ENCODE results near the gene PPP3CA.

PPP3CA gene

DNA sequence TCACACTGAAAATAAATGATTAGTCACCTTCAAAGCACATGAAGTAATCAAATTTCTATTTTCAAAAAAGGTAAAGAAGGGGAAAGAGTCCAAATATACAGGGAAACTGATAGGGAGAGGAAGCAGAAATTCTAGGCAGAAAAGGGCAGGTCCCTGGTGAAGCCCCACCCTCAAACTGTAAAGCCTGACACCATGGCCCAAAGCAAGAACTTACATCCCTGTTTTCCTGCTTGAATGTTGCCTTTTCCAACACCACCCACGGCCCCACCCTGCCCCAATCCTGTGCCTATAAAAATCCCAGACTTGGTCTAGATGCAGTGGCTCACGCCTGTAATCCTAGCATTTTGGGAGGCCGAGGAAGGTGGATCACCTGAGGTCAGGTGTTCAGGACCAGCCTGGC, 361.8 kb downstream of the PPP3CA start:
- no peak for FAIRE-seq

DNA sequence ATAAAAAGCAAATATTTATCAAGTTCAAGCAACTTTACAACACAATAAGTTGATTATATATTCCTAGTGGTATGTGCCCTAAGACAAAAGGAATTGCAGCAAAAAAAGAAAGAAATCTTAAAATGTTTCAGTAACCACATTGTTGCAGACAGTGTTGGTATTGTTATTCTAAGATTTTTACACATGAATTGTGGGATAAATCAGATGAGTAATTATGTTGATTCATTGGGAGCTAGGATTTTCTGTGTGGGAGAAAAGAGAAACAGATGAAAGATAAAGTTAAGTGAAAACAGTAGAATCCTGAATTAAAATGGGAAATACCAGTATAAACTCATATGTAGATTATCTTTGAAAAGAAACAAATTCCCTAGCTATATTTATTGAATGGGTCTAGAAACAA, 362.4 kb downstream of the PPP3CA start:
- no peak for FAIRE-seq

DNA sequence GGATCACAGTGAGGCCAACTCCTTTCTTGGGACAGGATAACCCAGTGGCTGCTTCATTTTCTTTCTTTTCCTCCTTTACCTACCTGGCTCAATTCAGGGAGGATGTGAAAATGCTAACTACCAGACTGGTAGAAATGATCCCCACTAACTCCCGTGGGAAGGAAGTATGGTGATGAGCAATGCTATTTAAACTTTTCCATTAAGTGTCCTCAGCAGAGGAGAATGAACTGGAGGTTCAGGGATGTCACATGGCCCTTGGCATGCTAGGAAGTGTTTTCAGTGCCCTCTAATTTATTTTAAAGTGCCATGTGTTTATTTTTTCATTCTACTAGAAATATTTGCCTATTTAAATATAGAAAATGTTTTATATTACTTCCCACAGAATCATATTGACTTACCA, 363.9 kb downstream of the PPP3CA start:
- FAIRE-seq, result no peak

DNA sequence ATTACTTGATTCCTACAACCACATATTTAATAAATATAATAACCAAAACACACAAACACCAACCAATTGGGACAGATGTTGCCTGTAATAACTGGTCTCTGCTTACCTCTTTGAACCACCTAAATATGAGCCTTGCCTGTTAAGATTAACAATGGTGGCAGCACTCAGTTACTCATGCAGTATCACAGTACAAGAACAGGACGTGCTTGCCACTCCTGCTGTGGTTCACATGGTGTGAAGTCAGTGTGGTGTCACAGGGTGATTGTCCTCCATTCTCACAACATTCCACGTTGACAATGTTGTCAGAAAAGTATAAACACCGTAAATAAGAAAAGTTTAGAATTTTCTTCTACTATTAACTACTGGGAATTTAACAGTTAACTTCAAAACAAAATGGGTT, 365.0 kb downstream of the PPP3CA start:
- FAIRE-seq, result no peak

DNA sequence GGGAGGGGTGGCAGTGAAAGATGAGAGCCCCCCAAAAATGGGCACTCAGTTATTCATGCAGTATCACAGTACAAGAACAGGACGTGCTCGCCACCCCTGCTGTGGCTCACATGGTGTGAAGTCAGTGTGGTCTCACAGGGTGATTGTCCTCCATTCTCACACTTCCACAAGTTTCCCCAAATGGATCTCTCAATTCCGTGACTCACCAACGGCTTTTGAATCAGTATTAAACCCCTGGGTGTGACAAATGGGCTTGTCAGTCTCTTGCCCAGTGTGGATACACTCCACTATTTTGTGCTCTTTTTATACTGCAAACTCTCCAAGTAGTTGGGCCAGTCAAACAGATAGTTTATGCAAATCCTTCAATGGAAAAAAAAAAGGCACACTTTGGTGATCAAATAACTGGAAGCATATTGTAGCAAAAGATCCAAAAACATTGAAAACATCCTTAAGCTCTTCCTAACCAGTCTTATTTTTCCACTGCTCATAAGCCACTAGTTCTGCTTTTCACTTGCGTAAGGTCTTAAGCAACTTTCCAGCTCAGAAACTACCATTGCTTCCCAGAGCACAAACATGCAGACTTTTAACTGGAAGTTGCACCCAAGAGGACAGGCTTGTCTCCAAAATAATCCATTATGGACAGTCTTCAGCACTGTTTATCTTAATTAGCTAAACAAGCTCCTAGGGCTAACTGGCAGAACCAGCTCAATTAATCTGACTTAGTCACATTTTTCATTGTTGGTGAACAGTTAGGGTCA, 365.7 kb downstream of the PPP3CA start:
- FAIRE-seq, result no peak

DNA sequence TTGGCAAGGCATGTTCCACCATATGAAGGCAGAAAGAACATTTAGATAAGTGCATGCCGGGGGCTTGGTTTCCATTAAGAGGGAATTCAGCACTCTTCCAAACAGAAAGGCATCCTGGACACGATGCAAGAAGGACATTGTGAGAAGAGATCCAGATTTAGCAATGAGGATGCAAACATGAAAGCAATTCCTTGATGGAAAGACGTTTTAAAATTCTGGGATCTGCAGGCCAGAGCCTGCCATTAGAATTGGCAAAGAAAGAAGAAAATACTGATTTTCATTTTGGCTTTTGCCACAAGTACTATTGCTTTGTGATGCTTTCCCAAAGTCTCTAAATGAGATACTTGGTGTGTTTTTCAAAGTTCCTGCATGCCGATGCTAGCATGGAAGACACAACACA, 367.6 kb downstream of the PPP3CA start:
- FAIRE-seq, result no peak

- FAIRE-seq, result no peak
Observed at GRCh38 chr4:100977746-100978397, 369.5 kb downstream of the PPP3CA start.

DNA sequence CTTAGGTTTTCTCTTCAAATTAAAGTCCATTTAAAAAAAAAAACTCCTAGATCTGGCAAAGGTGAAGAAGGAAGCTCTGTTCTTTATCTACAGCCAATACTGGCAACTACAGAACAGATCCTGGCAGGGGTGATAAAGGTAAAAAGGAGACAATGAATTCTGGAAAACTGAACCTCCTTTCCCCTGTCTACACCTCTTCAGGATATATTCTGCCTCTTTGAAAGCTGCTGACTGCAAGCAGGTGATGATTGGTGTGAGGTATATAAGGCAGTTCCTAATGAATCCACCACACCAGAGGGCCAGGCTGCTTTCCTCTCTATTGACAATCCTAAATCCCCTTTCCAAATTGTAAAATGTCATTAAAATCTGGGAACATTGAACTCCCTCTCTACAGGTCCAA, 370.1 kb downstream of the PPP3CA start:
- no peak for FAIRE-seq

All from A204.1 (cell line).